Keratinocyte (primary cell): ENCODE data around the gene NT5C. TPM values are rescaled to one million over a fixed set of nuclear protein-coding genes. Genes with fewer than 3 reads are reported as not detected.

Source experiments
- DNase-seq: peaks from one replicate; pipeline ENCODE4 v3.0.0-alpha.2; 2011; ENCODE audit warnings: low read depth, missing footprints, low spot score
- FAIRE-seq: peaks from 2 replicates; lab custom pipeline; 2011; peaks lifted over from hg19 to GRCh38; lab: Jason Lieb, UNC
- H2AFZ ChIP-seq: 2 replicates; pipeline ENCODE4 v1.6.0; 2012; ENCODE audit warnings: low read length, control low read depth, inconsistent platforms; ENCODE audit not compliant: control insufficient read depth
- H3K27ac ChIP-seq: 2 replicates; pipeline ENCODE4 v1.5.1; 2011; ENCODE audit warnings: low read length; ENCODE audit not compliant: control insufficient read depth, insufficient read depth
- H3K27me3 ChIP-seq: 3 replicates; pipeline ENCODE4 v1.6.0; 2011; ENCODE audit warnings: low read length; ENCODE audit not compliant: control insufficient read depth, insufficient read depth; ENCODE audit errors: extremely low read depth
- H3K36me3 ChIP-seq, 2 experiments: 2 replicates in 1 of 2; 3 replicates in 1 of 2; pipeline ENCODE4 v1.5.1; 2011; ENCODE audit warnings: low read length in 2 of 2, mild to moderate bottlenecking in 1 of 2; ENCODE audit not compliant: control insufficient read depth in 2 of 2, insufficient read depth in 2 of 2; ENCODE audit errors: extremely low read depth in 1 of 2
- H3K4me1 ChIP-seq: 3 replicates; pipeline ENCODE4 v1.5.1; 2011; ENCODE audit warnings: low read length; ENCODE audit not compliant: control insufficient read depth, insufficient read depth; ENCODE audit errors: extremely low read depth
- H3K4me2 ChIP-seq: 3 replicates; pipeline ENCODE4 v1.6.0; 2011; ENCODE audit warnings: low read depth, low read length; ENCODE audit not compliant: control insufficient read depth, insufficient read depth; ENCODE audit errors: extremely low read depth
- H3K4me3 ChIP-seq, 3 experiments: fragments of 200-600 bp in 1 of 3; sonication (generic) in 1 of 3; 2 replicates in 2 of 3; 3 replicates in 1 of 3; pipeline ENCODE4 v1.5.1; 2011 to 2016; ENCODE audit warnings: low read length in 3 of 3, mild to moderate bottlenecking in 3 of 3, control low read depth in 2 of 3, inconsistent platforms in 1 of 3, low read depth in 1 of 3, mixed read lengths in 1 of 3, mixed run types in 1 of 3, moderate library complexity in 1 of 3; ENCODE audit not compliant: control insufficient read depth in 2 of 3, insufficient read depth in 2 of 3; ENCODE audit errors: extremely low read depth in 1 of 3
- H3K79me2 ChIP-seq: 2 replicates; pipeline ENCODE4 v1.6.0; 2012; ENCODE audit warnings: low read length; ENCODE audit not compliant: control insufficient read depth, insufficient read depth
- H3K9ac ChIP-seq: 3 replicates; pipeline ENCODE4 v1.6.0; 2011; ENCODE audit warnings: low read length; ENCODE audit not compliant: control insufficient read depth, insufficient read depth; ENCODE audit errors: extremely low read depth
- H3K9me1 ChIP-seq: 3 replicates; pipeline ENCODE4 v1.6.0; 2011; ENCODE audit warnings: low read length; ENCODE audit not compliant: control insufficient read depth, insufficient read depth; ENCODE audit errors: extremely low read depth
- H3K9me3 ChIP-seq: 2 replicates; pipeline ENCODE4 v1.5.1; 2012; ENCODE audit warnings: low read depth, low read length; ENCODE audit not compliant: control insufficient read depth
- H4K20me1 ChIP-seq: 3 replicates; pipeline ENCODE4 v1.6.0; 2011; ENCODE audit warnings: low read length; ENCODE audit not compliant: control insufficient read depth, insufficient read depth; ENCODE audit errors: extremely low read depth
- CTCF ChIP-seq, 3 experiments: IDR thresholded peaks in 1 of 3; conservative IDR thresholded peaks in 1 of 3; optimal IDR thresholded peaks in 1 of 3; 2 replicates in 2 of 3; 3 replicates in 1 of 3; pipeline versions ENCODE3 to v1.5.1; 2011; ENCODE audit warnings: low read length in 3 of 3, mild to moderate bottlenecking in 3 of 3, moderate library complexity in 2 of 3, control low read depth in 1 of 3, inconsistent platforms in 1 of 3; ENCODE audit not compliant: insufficient read depth in 2 of 3; ENCODE audit errors: extremely low read depth in 1 of 3
- EZH2 ChIP-seq: IDR thresholded peaks from one replicate; pipeline ENCODE4 v1.6.1; 2012; ENCODE audit warnings: inconsistent platforms, mild to moderate bottlenecking, low read length, moderate library complexity
- dilution Hi-C: fragments of 300-500 bp; cut with MboI; formaldehyde crosslinking; loops from one replicate; pipeline ENCODE4 v1.7.0; 2020; ENCODE audit warnings: low sequenced_read_pairs; ENCODE audit not compliant: extremely low pct_ligation_motif_present
- polyA plus RNA-seq, 5 experiments: library from polyadenylated mRNA; depleted of rRNA in 3 of 5; stranded (reverse) in 3 of 5; stranded (forward) in 1 of 5; unstranded in 1 of 5; fragments of >200 nt; gene quantifications; 1 replicate in 1 of 5; 2 replicates in 3 of 5; 3 replicates in 1 of 5; pipeline versions ENCODE4 v1.2.1 to v1.2.3, GENCODE V29; 2011 to 2012; ENCODE audit warnings: missing spikeins in 2 of 5, low read depth in 1 of 5, low replicate concordance in 1 of 5

Gene NT5C
- polyA plus RNA-seq, 1 donor (not counting 4 experiments of a cell fraction or from before 2014, with no cell fraction given), result 29.9 TPM

- no peak for FAIRE-seq
These were observed 44.9 kb downstream of the NT5C start for GRCh38 chr17:75086496-75087181.

GRCh38 chr17:75084039-75084660, 47.4 kb downstream of the NT5C start:
- Histone ChIP-seq H3K4me2 (no peak overlapping the region), H3K27ac (no peak overlapping the region)

More at GRCh38 chr17:75086496-75087181, 44.9 kb downstream of the NT5C start:
- DNase-seq, result no peak
- no peaks in the 10 kb centered on the region for H3K36me3 ChIP-seq
- H3K4me3 ChIP-seq, result no peak overlapping the region
- no peaks in the 10 kb centered on the region for H3K27me3 ChIP-seq
- dilution Hi-C loops, result no loop called here
- TF ChIP-seq CTCF (optimal IDR thresholded peaks at IDR 0.05 in 1 of 3, IDR thresholded peaks at IDR 0.05 in 1 of 3, conservative IDR thresholded peaks at IDR 0.05 in 1 of 3; ENCODE audit: extremely low read depth in 1 of 3, insufficient read depth in 2 of 3, low read length in 3 of 3), result no peak
- no peak for TF ChIP-seq EZH2
- no peak overlapping the region for H3K27ac ChIP-seq
- no peak overlapping the region for H2AFZ ChIP-seq
- no peak overlapping the region for H3K4me2 ChIP-seq
- no peaks in the 10 kb centered on the region for H3K9me1 ChIP-seq
- H3K79me2 ChIP-seq, result no peaks in the 10 kb centered on the region
- no peaks in the 10 kb centered on the region for H4K20me1 ChIP-seq
- peaks cover 34% of the 10 kb centered on the region for H3K4me1 ChIP-seq
- H3K9ac ChIP-seq, result no peak overlapping the region
- H3K9me3 ChIP-seq, result no peaks in the 10 kb centered on the region

More at GRCh38 chr17:75084039-75084660, 47.4 kb downstream of the NT5C start:
- Histone ChIP-seq H3K9me3 (no peaks in the 10 kb centered on the region), H3K79me2 (no peaks in the 10 kb centered on the region), H2AFZ (no peak overlapping the region), H4K20me1 (no peaks in the 10 kb centered on the region), H3K36me3 (no peaks in the 10 kb centered on the region), H3K4me3 (no peak overlapping the region), H3K4me1 (peaks cover 25% of the 10 kb centered on the region), H3K27me3 (no peaks in the 10 kb centered on the region), H3K9ac (no peak overlapping the region), H3K9me1 (no peaks in the 10 kb centered on the region)
- DNase-seq (no peak), FAIRE-seq (no peak)
- dilution Hi-C loops, result no loop called here
- TF ChIP-seq CTCF (optimal IDR thresholded peaks at IDR 0.05 in 1 of 3, IDR thresholded peaks at IDR 0.05 in 1 of 3, conservative IDR thresholded peaks at IDR 0.05 in 1 of 3; ENCODE audit: extremely low read depth in 1 of 3, insufficient read depth in 2 of 3, low read length in 3 of 3), result no peak
